GM23248 (cell line): ENCODE data around the gene SLC35D3.

Experiments
- EZH2 ChIP-seq: fragments of 200-600 bp; sonication (generic); IDR thresholded peaks from 2 replicates; pipeline ENCODE4 v1.6.1; 2018; ENCODE audit warnings: antibody characterized with exemption, mild to moderate bottlenecking; ENCODE audit not compliant: insufficient read depth, poor library complexity, severe bottlenecking
- EZH2phosphoT487 ChIP-seq: fragments of 200-600 bp; sonication (generic); IDR thresholded peaks from 2 replicates; pipeline ENCODE4 v1.6.1; 2018; ENCODE audit warnings: antibody characterized with exemption, moderate library complexity, mild to moderate bottlenecking, low read depth; ENCODE audit not compliant: insufficient read depth

DNA sequence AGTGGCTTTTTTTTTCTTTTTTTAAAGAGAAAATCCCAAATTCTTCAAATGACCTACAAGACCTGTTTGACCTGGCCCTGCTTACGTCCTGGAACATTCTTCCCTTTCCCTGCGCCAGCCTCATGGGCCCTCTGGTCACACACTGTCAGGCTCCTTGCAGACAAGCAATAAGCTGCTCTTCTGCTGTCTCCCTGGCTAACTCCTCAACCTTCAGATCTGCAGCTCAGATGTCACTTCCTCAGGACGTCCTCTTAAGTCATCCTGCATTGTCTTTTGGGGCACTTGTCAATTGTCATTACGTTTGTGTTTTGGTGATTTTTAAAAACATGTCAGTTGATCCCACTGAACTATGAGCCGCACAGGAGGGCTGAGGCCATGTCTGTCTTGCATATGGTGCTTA, 28.9 kb upstream of the SLC35D3 start:
- TF ChIP-seq EZH2phosphoT487 (no peak), EZH2 (no peak)
